GM12891 (cell line): ENCODE results near the gene DUSP2.

ENCODE experiments used
- POLR2A ChIP-seq: IDR thresholded peaks from 2 replicates; pipeline ENCODE4 v1.6.1; 2011; ENCODE audit warnings: low read depth, low read length, control low read depth
- POLR2AphosphoS5 ChIP-seq: IDR thresholded peaks from 2 replicates; pipeline ENCODE4 v1.6.1; 2011; ENCODE audit warnings: low read depth, low read length, control low read depth
- SPI1 ChIP-seq: IDR thresholded peaks from 2 replicates; pipeline ENCODE4 v1.6.1; 2011; ENCODE audit warnings: low read depth, low read length, control low read depth

DNA sequence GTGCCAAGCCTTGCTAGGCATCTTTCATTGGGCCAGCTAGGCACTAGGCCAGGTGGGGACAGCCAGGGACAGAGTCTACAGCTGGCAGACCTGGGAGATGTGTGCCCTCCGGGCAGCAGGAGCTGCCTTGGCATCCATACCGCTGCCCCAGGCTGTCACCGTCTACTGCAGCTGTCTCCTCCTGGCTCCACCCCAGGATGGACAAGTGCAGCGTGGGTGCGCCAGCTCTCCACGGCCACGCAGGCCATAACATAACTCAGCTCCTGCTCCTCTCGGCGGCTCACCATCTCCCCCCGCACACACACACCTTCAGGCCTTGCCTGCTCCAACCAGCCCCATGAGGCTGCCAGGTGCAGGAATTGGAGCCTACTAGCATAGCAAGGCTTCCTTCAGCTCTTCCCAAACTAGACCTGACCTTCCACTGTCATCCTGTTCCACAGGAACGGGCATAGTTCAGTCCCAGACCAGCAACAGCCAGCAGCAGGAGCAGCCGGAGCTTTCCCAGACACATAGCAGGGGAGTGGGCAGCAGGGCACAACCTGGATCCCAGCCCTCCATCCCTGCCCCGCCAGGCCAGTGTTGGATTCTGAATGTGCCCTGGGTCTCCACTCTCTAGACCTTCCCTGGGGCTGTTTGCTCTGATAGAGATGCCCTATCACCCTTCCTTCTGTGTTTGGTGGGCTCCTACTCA is 26.4 kb downstream of the DUSP2 start:
- TF ChIP-seq POLR2AphosphoS5 = no peak
- no peak for TF ChIP-seq SPI1
- no peak; the same call in 1 of the 2 replicates for TF ChIP-seq POLR2A
